C4-2B (cell line): ENCODE results near the gene CCDC13.
"Not testable (repeated sequence)": the region's sequence is repeated elsewhere in the genome, so short reads cannot be mapped to it uniquely, and the experiment has no call there.

Experiments
- ZFX ChIP-seq: fragments of 450-650 bp; IDR thresholded peaks from 2 replicates; pipeline ENCODE4 v1.6.1; 2017
- TF ChIP-seq, protein P1 (sequence below): fragments of 450-650 bp; conservative IDR thresholded peaks from 2 replicates; pipeline ENCODE4 v1.5.1; 2017; ENCODE audit warnings: mild to moderate bottlenecking

DNA sequence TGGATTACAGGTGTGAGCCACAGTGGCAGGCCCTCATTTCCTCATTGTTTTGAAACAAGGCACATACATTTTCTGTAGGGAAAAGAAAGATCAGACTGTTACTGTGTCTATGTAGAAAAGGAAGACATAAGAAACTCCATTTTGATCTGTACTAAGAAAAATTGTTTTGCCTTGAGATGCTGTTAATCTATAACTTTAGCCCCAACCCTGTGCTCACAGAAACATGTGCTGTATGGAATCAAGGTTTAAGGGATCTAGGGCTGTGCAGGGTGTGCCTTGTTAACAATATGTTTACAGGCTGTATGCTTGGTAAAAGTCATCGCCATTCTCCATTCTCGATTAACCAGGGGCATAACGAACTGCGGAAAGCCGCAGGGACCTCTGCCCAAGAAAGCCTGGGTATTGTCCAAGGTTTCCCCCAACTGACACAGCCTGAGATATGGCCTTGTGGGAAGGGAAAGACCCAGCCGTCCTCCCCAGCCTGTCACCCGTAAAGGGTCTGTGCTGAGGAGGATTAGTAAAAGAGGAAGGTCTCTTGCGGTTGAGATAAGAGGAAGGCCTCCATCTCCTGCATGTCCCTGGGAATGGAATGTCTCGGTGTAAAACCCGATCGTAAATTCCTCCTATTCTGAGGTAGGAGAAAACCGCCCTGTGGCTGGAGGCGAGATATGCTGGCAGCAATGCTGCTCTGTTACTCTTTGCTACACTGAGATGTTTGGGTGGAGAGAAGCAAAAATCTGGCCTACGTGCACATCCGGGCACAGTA lies 38.2 kb upstream of the CCDC13 start:
- TF ChIP-seq, protein P1, sequence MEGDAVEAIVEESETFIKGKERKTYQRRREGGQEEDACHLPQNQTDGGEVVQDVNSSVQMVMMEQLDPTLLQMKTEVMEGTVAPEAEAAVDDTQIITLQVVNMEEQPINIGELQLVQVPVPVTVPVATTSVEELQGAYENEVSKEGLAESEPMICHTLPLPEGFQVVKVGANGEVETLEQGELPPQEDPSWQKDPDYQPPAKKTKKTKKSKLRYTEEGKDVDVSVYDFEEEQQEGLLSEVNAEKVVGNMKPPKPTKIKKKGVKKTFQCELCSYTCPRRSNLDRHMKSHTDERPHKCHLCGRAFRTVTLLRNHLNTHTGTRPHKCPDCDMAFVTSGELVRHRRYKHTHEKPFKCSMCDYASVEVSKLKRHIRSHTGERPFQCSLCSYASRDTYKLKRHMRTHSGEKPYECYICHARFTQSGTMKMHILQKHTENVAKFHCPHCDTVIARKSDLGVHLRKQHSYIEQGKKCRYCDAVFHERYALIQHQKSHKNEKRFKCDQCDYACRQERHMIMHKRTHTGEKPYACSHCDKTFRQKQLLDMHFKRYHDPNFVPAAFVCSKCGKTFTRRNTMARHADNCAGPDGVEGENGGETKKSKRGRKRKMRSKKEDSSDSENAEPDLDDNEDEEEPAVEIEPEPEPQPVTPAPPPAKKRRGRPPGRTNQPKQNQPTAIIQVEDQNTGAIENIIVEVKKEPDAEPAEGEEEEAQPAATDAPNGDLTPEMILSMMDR, result not testable (repeated sequence)
- not testable (repeated sequence) for TF ChIP-seq ZFX
